Sigmoid colon (tissue), 7 donors: ENCODE data around the gene MAD1L1. TPM values are rescaled to one million over a fixed set of nuclear protein-coding genes. Genes with fewer than 3 reads are reported as not detected.

Experiments used
- DNase-seq: peaks from one replicate; pipeline ENCODE4 v3.0.0-alpha.2; 2019
- H3K27ac ChIP-seq, 4 donors: fragments of 200-600 bp; sonication (generic); one replicate each; pipeline ENCODE4 v1.5.1; 2016 to 2019; ENCODE audit warnings: mild to moderate bottlenecking in 1 of 4
- H3K27me3 ChIP-seq, 3 donors: fragments of 200-600 bp; sonication (generic); one replicate each; pipeline ENCODE4 v1.5.1; 2019; ENCODE audit warnings: mild to moderate bottlenecking in 1 of 3
- H3K36me3 ChIP-seq, 4 donors: fragments of 200-600 bp; sonication (generic); one replicate each; pipeline ENCODE4 v1.5.1; 2016 to 2019
- H3K4me1 ChIP-seq, 4 donors: fragments of 200-600 bp; sonication (generic); one replicate each; pipeline ENCODE4 v1.5.1; 2017 to 2019
- H3K4me3 ChIP-seq, 4 donors: fragments of 200-600 bp; sonication (generic); one replicate each; pipeline ENCODE4 v1.5.1; 2017 to 2019; ENCODE audit warnings: mild to moderate bottlenecking in 2 of 4, moderate library complexity in 1 of 4
- H3K9me3 ChIP-seq, 4 donors: fragments of 200-600 bp in 3 of 4; sonication (generic) in 3 of 4; one replicate each; pipeline versions ENCODE4 v1.5.1 to v1.6.1; 2013 to 2019
- EP300 ChIP-seq, 4 donors: sonication (generic); formaldehyde crosslinking; IDR thresholded peaks; one replicate each; pipeline ENCODE4 v1.6.1; 2017; ENCODE audit warnings: antibody characterized with exemption in 4 of 4
- POLR2A ChIP-seq, 2 donors: fragments of 450-650 bp; IDR thresholded peaks; one replicate each; pipeline ENCODE4 v1.6.1; 2016; ENCODE audit warnings: antibody characterized with exemption in 2 of 2, mild to moderate bottlenecking in 2 of 2, moderate library complexity in 2 of 2
- POLR2AphosphoS5 ChIP-seq, 4 donors: sonication (generic); formaldehyde crosslinking; IDR thresholded peaks; one replicate each; pipeline ENCODE4 v1.6.1; 2017; ENCODE audit warnings: antibody characterized with exemption in 4 of 4
- WGBS, 2 donors: extraction: QIAGEN DNeasy Blood & Tissue Kit; methylation state at CpG; one replicate each; pipeline ENCODE4 v1.1.7; 2013; 5-methylcytosine and 5-hydroxymethylcytosine counted together
- intact Hi-C: fragments of 100-400 bp; cut with DNase I; formaldehyde crosslinking; loops from one replicate; pipeline ENCODE4 v1.15.1; 2023
- polyA plus RNA-seq, 3 donors: library from polyadenylated mRNA; stranded (reverse); fragments of 200-250 nt; gene quantifications; one replicate each; pipeline ENCODE4 v1.2.3, GENCODE V29; 2013
- total RNA-seq, 4 donors: library from RNA; depleted of rRNA; stranded (reverse); fragments of >200 nt; gene quantifications; one replicate each; pipeline ENCODE4 v1.1.0, GENCODE V29; 2016
- TF ChIP-seq, protein P1 (sequence below), 4 experiments: fragments of 450-650 bp in 3 of 4; fragments of 200-600 bp in 1 of 4; IDR thresholded peaks; one replicate each; pipeline ENCODE4 v1.5.1; 2016 to 2019; ENCODE audit warnings: antibody characterized with exemption in 4 of 4, mild to moderate bottlenecking in 3 of 4, moderate library complexity in 2 of 4
- donor health status: healthy with polysubstance abuse.
- donor health status: Bipolar disorder and iron deficiency.
- donor health status: healthy.

MAD1L1 gene
- total and polyA plus RNA-seq, 7 donors = 10.2 to 38.4 (median 20.6) TPM

GRCh38 chr7:2237109-2237602, 4.4 kb upstream of the MAD1L1 start:
- Histone ChIP-seq H3K27ac (peak overlapping the region in 2 of 4 donors; percentile 29 to 40), H3K36me3 (peaks cover 0 to 51% (median 20%) of the 10 kb centered on the region in 4 donors), H3K9me3 (no peaks in the 10 kb centered on the region), H3K27me3 (no peaks in the 10 kb centered on the region), H3K4me3 (no peak overlapping the region), H3K4me1 (peaks cover 0 to 20% (median 17%) of the 10 kb centered on the region in 4 donors)
- WGBS, 2 donors = 75% methylated on average over 12 of the region's 12 CpGs
- no peak for DNase-seq
- intact Hi-C loops = no loop called here
- TF ChIP-seq, protein P1, sequence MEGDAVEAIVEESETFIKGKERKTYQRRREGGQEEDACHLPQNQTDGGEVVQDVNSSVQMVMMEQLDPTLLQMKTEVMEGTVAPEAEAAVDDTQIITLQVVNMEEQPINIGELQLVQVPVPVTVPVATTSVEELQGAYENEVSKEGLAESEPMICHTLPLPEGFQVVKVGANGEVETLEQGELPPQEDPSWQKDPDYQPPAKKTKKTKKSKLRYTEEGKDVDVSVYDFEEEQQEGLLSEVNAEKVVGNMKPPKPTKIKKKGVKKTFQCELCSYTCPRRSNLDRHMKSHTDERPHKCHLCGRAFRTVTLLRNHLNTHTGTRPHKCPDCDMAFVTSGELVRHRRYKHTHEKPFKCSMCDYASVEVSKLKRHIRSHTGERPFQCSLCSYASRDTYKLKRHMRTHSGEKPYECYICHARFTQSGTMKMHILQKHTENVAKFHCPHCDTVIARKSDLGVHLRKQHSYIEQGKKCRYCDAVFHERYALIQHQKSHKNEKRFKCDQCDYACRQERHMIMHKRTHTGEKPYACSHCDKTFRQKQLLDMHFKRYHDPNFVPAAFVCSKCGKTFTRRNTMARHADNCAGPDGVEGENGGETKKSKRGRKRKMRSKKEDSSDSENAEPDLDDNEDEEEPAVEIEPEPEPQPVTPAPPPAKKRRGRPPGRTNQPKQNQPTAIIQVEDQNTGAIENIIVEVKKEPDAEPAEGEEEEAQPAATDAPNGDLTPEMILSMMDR (IDR thresholded peaks at IDR 0.05) = no peak
- peak in 1 of 4 donors; percentile 40 for TF ChIP-seq POLR2AphosphoS5 (IDR thresholded peaks at IDR 0.05)

DNA sequence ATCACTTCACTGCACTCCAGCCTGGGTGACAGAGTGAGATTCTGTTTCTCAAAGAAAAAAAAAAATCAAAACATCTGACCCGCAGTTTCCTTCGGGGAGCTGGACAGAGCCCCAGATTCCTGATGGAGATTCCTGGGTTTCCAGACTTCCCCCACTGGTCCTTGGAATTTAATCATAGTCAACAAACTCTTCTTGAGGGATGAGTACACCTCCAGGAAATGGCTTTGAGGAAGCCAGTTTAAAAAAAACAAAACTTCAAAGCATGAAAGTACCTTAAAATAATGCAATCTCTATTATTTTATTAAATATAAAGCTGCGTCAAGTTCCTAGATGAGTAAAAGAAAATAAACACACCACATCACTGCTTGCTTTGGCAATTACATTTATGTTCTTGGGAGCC, 1.2 kb upstream of the MAD1L1 start:
- H3K9me3 ChIP-seq = no peaks in the 10 kb centered on the region
- H3K27me3 ChIP-seq = no peaks in the 10 kb centered on the region
- WGBS, 2 donors = 80 to 89% methylated on average over 3 of the region's 3 CpGs
- peaks cover 0 to 25% (median 24%) of the 10 kb centered on the region in 4 donors for H3K4me1 ChIP-seq
- no peak overlapping the region for H3K4me3 ChIP-seq
- H3K27ac ChIP-seq = no peak overlapping the region
- DNase-seq = no peak
- H3K36me3 ChIP-seq = peaks cover 0 to 56% (median 20%) of the 10 kb centered on the region in 4 donors
- TF ChIP-seq, protein P1 (IDR thresholded peaks at IDR 0.05) = no peak
- no peak for TF ChIP-seq POLR2A (IDR thresholded peaks at IDR 0.05)
- TF ChIP-seq POLR2AphosphoS5 (IDR thresholded peaks at IDR 0.05) = no peak
- no peak for TF ChIP-seq EP300 (IDR thresholded peaks at IDR 0.05)
- intact Hi-C loops = loop anchor here (2.0 kb wide), 1 partner anchor 121 kb away; the partner anchor contains the start of gene EIF3B

- Histone ChIP-seq H3K27ac (peak overlapping the region; percentile 78 to 81 (median 80)), H3K27me3 (no peaks in the 10 kb centered on the region), H3K9me3 (no peaks in the 10 kb centered on the region), H3K4me1 (peaks cover 0 to 25% (median 24%) of the 10 kb centered on the region in 4 donors), H3K36me3 (peaks cover 0 to 47% (median 17%) of the 10 kb centered on the region in 4 donors), H3K4me3 (peak overlapping the region; percentile 74 to 99 (median 86))
- 2% methylated on average over 46 of the region's 46 CpGs for WGBS, 2 donors
- TF ChIP-seq, protein P1 (IDR thresholded peaks at IDR 0.05) = no peak
- TF ChIP-seq POLR2A (IDR thresholded peaks at IDR 0.05) = no peak
- no peak for TF ChIP-seq POLR2AphosphoS5 (IDR thresholded peaks at IDR 0.05)
- no peak for TF ChIP-seq EP300 (IDR thresholded peaks at IDR 0.05)
- intact Hi-C loops = loop anchor here (2.0 kb wide), 1 partner anchor 123 kb away; the partner anchor contains the start of gene EIF3B
- no peak for DNase-seq
Measured at GRCh38 chr7:2231992-2232765, 566 bp downstream of the MAD1L1 start.

- H3K36me3 ChIP-seq = peaks cover 0 to 50% (median 23%) of the 10 kb centered on the region in 4 donors
- 45 to 84% methylated on average over 9 of the region's 9 CpGs for WGBS, 2 donors
- peaks cover 0 to 25% (median 24%) of the 10 kb centered on the region in 4 donors for H3K4me1 ChIP-seq
- intact Hi-C loops = no loop called here
- no peaks in the 10 kb centered on the region for H3K27me3 ChIP-seq
- H3K27ac ChIP-seq = no peak overlapping the region
- no peak overlapping the region for H3K4me3 ChIP-seq
- no peak for DNase-seq
- no peak for TF ChIP-seq POLR2AphosphoS5 (IDR thresholded peaks at IDR 0.05)
- no peak for TF ChIP-seq EP300 (IDR thresholded peaks at IDR 0.05)
- TF ChIP-seq, protein P1 (IDR thresholded peaks at IDR 0.05) = no peak
- no peak for TF ChIP-seq POLR2A (IDR thresholded peaks at IDR 0.05)
- no peaks in the 10 kb centered on the region for H3K9me3 ChIP-seq
Measured at GRCh38 chr7:2230882-2231281, 1.9 kb downstream of the MAD1L1 start.
